Glutamatergic neuron (in vitro differentiated cells): ENCODE data around the gene SPATA21. TPM values are rescaled to one million over a fixed set of nuclear protein-coding genes. Genes with fewer than 3 reads are reported as not detected.

Experiments used
- DNase-seq: peaks from one replicate; pipeline ENCODE4 v3.0.0; 2022
- H3K27ac Mint-ChIP-seq: one replicate; pipeline ENCODE4 v1.8.0; 2020; ENCODE audit warnings: mild to moderate bottlenecking, mixed read lengths, inconsistent platforms; ENCODE audit not compliant: unreplicated experiment
- H3K27me3 Mint-ChIP-seq: one replicate; pipeline ENCODE4 v1.8.0; 2020; ENCODE audit warnings: mild to moderate bottlenecking, moderate library complexity, mixed read lengths, inconsistent platforms; ENCODE audit not compliant: unreplicated experiment
- H3K36me3 Mint-ChIP-seq: one replicate; pipeline ENCODE4 v1.8.0; 2020; ENCODE audit warnings: mild to moderate bottlenecking, mixed read lengths, inconsistent platforms; ENCODE audit not compliant: unreplicated experiment
- H3K4me1 Mint-ChIP-seq: one replicate; pipeline ENCODE4 v1.8.0; 2020; ENCODE audit warnings: mild to moderate bottlenecking, low read depth, mixed read lengths, inconsistent platforms; ENCODE audit not compliant: unreplicated experiment
- H3K4me3 Mint-ChIP-seq: one replicate; pipeline ENCODE4 v1.8.0; 2020; ENCODE audit warnings: mild to moderate bottlenecking, mixed read lengths, inconsistent platforms; ENCODE audit not compliant: unreplicated experiment
- H3K9me3 Mint-ChIP-seq: one replicate; pipeline ENCODE4 v1.8.0; 2020; ENCODE audit warnings: mild to moderate bottlenecking, moderate library complexity, mixed read lengths, inconsistent platforms; ENCODE audit not compliant: unreplicated experiment
- total RNA-seq: library from RNA; stranded (reverse); fragmentation: NEBNext Ultra II Directional; extraction: Animal tissue kit (Norgen Biotek cat#: 25700); gene quantifications from one replicate; pipeline ENCODE4 v1.2.1, GENCODE V29; 2021; ENCODE audit not compliant: unreplicated experiment
- TF ChIP-seq, protein P1 (sequence below): fragments of 200-600 bp; sonication (generic); IDR thresholded peaks from one replicate; pipeline ENCODE4 v1.5.0; 2021; ENCODE audit not compliant: partially characterized antibody, unreplicated experiment

SPATA21 gene
- total RNA-seq, 1 donor from 2014 or later: not detected

DNA sequence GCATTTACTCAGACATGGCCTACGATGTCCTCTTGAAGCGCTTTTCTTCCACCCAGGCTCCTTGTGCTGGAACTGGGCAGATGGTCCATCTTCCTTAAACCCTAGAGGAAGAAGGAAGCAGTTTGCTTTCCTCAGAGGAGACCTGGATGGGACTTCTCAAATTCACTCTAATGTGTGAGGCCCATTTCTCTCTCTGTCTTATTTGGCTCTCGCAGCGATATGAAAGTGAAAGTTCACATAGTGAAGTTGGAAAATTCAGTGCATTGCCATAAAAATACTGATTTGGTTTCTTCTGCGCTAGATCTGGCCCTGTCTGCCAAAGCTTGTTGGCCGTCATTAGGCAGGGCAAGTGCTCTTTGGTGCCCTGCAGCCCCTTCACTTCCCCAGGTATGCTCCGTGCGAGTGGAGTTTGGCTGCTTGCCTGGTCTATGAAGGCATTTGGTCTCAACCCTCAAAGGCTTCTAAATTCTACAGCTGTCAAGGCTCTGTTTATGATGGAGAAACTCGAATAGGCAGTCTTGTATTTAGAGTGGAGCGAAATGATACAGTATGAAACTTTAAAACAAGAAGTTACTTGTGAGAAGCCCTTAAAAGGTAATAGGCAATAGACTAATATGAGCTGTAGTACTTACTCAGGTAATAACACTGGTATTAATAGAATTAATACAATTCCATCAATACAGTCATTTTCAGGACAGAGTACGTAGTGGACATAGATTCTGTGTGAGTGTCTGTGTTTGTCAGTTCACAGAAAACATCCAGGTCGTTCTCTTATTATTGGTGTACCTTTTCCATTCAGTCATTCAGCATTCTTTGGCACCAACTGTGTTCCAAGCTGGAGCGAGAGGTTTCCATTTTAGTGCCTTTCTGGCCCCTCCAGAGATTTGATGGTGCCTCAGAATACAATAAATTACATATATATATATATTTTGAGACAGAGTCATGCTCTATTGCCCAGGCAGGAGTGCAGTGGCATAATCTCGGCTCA lies 49.7 kb downstream of the SPATA21 start:
- TF ChIP-seq, protein P1, sequence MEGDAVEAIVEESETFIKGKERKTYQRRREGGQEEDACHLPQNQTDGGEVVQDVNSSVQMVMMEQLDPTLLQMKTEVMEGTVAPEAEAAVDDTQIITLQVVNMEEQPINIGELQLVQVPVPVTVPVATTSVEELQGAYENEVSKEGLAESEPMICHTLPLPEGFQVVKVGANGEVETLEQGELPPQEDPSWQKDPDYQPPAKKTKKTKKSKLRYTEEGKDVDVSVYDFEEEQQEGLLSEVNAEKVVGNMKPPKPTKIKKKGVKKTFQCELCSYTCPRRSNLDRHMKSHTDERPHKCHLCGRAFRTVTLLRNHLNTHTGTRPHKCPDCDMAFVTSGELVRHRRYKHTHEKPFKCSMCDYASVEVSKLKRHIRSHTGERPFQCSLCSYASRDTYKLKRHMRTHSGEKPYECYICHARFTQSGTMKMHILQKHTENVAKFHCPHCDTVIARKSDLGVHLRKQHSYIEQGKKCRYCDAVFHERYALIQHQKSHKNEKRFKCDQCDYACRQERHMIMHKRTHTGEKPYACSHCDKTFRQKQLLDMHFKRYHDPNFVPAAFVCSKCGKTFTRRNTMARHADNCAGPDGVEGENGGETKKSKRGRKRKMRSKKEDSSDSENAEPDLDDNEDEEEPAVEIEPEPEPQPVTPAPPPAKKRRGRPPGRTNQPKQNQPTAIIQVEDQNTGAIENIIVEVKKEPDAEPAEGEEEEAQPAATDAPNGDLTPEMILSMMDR: no peak
- no peak for DNase-seq
- peaks cover 1% of the 10 kb centered on the region for H3K9me3 Mint-ChIP-seq
- no peaks in the 10 kb centered on the region for H3K36me3 Mint-ChIP-seq
- no peak overlapping the region for H3K4me3 Mint-ChIP-seq
- peaks cover 27% of the 10 kb centered on the region for H3K4me1 Mint-ChIP-seq
- H3K27ac Mint-ChIP-seq: no peak overlapping the region
- H3K27me3 Mint-ChIP-seq: no peaks in the 10 kb centered on the region

DNA sequence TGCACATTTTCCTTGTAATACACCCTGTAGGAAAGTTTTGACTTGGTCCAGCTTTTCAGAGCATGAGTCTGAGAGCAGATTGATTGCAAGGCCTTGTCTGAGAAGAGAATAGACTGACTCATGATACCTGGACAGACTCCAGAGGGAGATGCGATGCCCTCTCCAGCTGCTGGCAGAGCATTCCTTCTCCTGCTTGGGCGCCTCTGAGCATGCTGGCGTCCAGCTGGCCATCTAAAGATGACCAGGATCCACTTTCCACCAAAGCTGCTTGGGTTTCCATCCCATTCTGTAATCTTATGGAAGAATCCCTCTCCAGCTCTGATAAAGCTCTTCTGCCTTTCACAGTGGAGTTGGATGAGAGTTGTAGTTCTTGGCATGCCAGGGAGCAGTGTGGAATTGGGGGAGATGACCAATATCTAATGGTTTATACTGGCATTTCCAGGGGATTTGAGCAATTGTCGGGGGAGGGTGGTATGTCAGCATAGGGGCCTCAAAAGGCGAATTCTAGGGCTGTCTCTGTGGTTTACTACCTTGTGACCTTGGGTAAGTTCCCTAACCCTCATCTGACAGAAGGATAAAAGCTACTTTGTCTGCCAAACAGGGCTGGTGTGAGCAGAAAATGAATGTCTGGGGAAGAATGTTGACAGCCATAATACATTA lies 50.6 kb downstream of the SPATA21 start:
- TF ChIP-seq, protein P1: no peak
- DNase-seq: no peak
- no peak overlapping the region for H3K4me3 Mint-ChIP-seq

DNA sequence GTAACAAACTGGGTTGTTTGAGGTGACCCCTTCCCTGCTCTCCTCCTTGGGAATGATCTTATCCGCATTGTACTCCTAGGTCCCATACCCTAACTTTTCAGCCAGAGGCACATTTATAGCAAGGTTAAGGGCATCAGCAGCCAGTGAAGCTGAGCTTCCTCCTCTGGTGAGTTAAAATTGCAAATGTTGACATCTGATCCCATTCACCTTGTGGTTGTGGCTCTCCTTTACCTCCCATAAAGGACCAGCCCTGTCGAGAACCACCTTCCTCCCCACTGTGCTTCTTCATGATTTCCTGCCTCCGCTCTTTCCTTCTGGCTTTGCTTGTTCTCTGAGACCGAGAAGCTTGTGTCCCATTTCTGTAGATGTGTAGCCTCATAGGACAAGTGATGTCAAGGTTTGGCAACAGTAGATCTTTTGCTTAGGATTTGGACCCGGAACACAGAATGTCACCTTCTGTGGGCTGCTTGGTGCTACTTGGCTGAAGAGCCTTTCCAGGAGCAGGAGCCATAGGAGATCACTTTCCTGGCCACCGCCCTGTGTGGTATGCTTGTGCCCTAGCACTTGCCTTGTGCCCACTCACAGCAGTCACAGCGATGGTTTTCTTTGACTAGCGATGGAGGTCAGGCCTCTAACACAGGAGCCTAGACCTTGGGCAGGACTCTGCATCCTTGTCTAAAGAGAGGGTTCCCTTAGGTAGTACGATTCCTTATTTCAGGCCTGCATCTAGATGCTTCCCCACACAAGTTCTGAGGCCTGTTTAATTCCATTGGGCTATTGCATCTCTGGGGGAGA lies 51.4 kb downstream of the SPATA21 start:
- H3K4me1 Mint-ChIP-seq: peaks cover 19% of the 10 kb centered on the region
- no peak overlapping the region for H3K27ac Mint-ChIP-seq
- TF ChIP-seq, protein P1: no peak
- H3K27me3 Mint-ChIP-seq: no peaks in the 10 kb centered on the region
- H3K36me3 Mint-ChIP-seq: no peaks in the 10 kb centered on the region
- no peak for DNase-seq
- H3K9me3 Mint-ChIP-seq: peaks cover 1% of the 10 kb centered on the region
- no peak overlapping the region for H3K4me3 Mint-ChIP-seq

More for the DNA sequence above, 50.6 kb downstream of the SPATA21 start:
- Mint-ChIP-seq H3K27me3 (no peaks in the 10 kb centered on the region), H3K4me1 (peaks cover 21% of the 10 kb centered on the region), H3K27ac (peak overlapping the region; percentile 31), H3K36me3 (no peaks in the 10 kb centered on the region), H3K9me3 (peaks cover 1% of the 10 kb centered on the region)

DNA sequence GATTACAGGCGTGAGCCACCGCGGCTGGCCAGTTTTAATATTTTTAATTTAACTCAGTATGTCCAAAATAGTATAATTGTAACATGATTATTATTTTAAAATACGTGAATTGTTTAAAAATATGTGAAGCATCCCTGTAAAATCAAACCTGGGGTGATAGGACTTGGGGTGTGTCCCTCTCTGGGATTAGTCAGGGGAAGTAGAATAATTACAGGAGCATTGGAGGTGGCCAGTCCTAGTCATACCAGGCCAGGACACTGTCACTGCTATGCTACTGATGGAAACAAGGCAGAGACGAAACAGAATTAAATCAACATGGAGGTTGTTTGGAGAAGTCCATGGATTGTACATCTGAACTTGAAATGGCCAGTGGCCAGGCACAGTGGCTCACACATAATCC lies 53.3 kb downstream of the SPATA21 start:
- Mint-ChIP-seq H3K4me1 (peaks cover 19% of the 10 kb centered on the region), H3K27ac (no peak overlapping the region), H3K9me3 (no peaks in the 10 kb centered on the region), H3K4me3 (no peak overlapping the region), H3K36me3 (no peaks in the 10 kb centered on the region), H3K27me3 (no peaks in the 10 kb centered on the region)
- TF ChIP-seq, protein P1: no peak
- DNase-seq: no peak
